Activated CD4-positive, alpha-beta T cell treated with anti-CD3 and anti-CD28 coated beads for 36 hours (primary cell): ENCODE measurements around the gene GPRC5B. TPM values are rescaled to one million over a fixed set of nuclear protein-coding genes. Genes with fewer than 3 reads are reported as not detected.

ENCODE experiments used
- ATAC-seq: fragments of 200-7000 bp; cut with Tn5 transposase; one replicate; pipeline ENCODE4 v1.10.0; 2021; ENCODE audit warnings: mild to moderate bottlenecking, moderate library complexity
- CTCF ChIA-PET: fragments of 350-600 bp; sonication (Branson Sonifier 250); formaldehyde crosslinking; loops from one replicate; lab custom pipeline; 2021; ENCODE audit warnings: antibody characterized with exemption; lab: Charles Lee
- POLR2A ChIA-PET: fragments of 350-600 bp; sonication (Branson Sonifier 250); formaldehyde crosslinking; loops from one replicate; lab custom pipeline; 2021; ENCODE audit warnings: antibody characterized with exemption, inconsistent platforms; lab: Charles Lee
- DNase-seq: peaks from one replicate; pipeline ENCODE4 v3.0.0-alpha.2; 2020
- H3K27ac Mint-ChIP-seq: one replicate; pipeline ENCODE4 v1.8.0; 2021; ENCODE audit warnings: mixed read lengths
- H3K27me3 Mint-ChIP-seq: one replicate; pipeline ENCODE4 v1.8.0; 2021; ENCODE audit warnings: mixed read lengths
- H3K36me3 Mint-ChIP-seq: one replicate; pipeline ENCODE4 v1.8.0; 2021; ENCODE audit warnings: low read depth, mixed read lengths
- H3K4me1 Mint-ChIP-seq: one replicate; pipeline ENCODE4 v1.8.0; 2021; ENCODE audit warnings: mixed read lengths
- H3K4me3 Mint-ChIP-seq: one replicate; pipeline ENCODE4 v1.8.0; 2021; ENCODE audit warnings: mild to moderate bottlenecking, moderate library complexity, mixed read lengths
- H3K9me3 Mint-ChIP-seq: one replicate; pipeline ENCODE4 v1.8.0; 2021; ENCODE audit warnings: low read depth, mixed read lengths
- intact Hi-C, 2 experiments: fragments of 100-400 bp; cut with DNase I in 1 of 2; cut with micrococcal nuclease in 1 of 2; formaldehyde crosslinking; loops; one replicate each; pipeline versions ENCODE4 v1.14.2 to v1.15.1; 2022 to 2024; cut with DNase I, micrococcal nuclease
- total RNA-seq, 2 experiments: library from RNA; stranded (reverse); gene quantifications; one replicate each; pipeline ENCODE4 v1.2.3, GENCODE V29; 2021

Gene GPRC5B, protein sequence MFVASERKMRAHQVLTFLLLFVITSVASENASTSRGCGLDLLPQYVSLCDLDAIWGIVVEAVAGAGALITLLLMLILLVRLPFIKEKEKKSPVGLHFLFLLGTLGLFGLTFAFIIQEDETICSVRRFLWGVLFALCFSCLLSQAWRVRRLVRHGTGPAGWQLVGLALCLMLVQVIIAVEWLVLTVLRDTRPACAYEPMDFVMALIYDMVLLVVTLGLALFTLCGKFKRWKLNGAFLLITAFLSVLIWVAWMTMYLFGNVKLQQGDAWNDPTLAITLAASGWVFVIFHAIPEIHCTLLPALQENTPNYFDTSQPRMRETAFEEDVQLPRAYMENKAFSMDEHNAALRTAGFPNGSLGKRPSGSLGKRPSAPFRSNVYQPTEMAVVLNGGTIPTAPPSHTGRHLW
- total RNA-seq = under 1 TPM; 0.11 to 0.30 TPM

DNA sequence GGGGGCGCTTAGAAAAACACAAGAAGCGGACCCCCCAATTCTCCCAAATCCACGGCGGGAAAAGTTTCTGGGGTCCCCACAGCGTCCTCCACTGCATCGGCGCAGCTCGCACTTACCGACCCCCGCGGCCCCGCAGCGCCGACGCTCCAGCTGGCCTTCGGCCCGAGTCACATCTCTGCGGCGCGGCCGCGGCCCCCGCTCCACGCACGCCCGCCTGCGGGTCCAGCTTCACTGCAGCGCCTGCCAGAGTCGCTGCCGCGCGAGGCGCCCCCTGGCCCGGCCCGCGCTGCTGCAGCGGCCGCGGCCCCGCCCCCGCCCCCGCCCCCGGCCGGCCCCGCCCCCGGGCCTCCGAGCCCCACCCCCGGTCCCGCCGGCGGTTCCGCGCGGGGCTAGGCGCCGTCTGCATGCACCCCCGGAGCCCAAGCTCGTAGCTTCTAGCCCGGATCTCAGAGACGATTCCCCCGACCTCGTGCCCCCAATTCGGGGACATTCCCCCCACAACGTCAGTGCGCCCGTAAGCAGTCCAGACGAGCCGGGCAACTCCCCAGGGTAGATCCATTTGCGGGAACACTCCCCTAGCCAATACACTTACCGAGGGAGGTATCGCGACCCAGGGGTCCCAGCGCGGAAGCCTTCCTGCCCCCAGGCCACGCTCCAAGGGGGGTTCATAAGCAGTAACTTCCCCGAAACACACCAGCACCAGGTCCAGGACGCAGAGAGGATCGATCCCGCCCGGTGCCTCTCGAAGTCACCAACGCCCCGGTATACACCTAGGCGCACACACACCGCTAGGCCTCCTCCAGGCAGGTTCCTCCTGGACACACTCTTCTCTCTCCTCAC, at the start of gene GPRC5B:
Gene GPRC5B, minus strand, starts transcription at position 238 of the 840 bp plus-strand sequence. CDS start 12,003 bp downstream, outside the sequence.
- ChIA-PET CTCF (interaction anchor here (0.6 to 2.1 kb wide), 8 partner anchors 22 to 1020 kb away, joined by 3 to 18 read pairs (median 4); partner anchors contain the start of gene VPS35L), POLR2A (no interaction called here)
- DNase-seq (peak; percentile 51), ATAC-seq (peak; percentile 43)
- Mint-ChIP-seq H3K27me3 (peaks cover 18% of the 10 kb centered on the region), H3K36me3 (no peaks in the 10 kb centered on the region), H3K4me3 (peak within 1 kb of the TSS; percentile 71), H3K9me3 (no peaks in the 10 kb centered on the region), H3K4me1 (peaks cover 26% of the 10 kb centered on the region), H3K27ac (no peak within 1 kb of the TSS)
- intact Hi-C loops = loop anchor here in 1 of 2 experiments (5.0 to 10.0 kb wide), 3 partner anchors 188 to 800 kb away; partner anchors contain the start of genes CCP110 and GDE1

DNA sequence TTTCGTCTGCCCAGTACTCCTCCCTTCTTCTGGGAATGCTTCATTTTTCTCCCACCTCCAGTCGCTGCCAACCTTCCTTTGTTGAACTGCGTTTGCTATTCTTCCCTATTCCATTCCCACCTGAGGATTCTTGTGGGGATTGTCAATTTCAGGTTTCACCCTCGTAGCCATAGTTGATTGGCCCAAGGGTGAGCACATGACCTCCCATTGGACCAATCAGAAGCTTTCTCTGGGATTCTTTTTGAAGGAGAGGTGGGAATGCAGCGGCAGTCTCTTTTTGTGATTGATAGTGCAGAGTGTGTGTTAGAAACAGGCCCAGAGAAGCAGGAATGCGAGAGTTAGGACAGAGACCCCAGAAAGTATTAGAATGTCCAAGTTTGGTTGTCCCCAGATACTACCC, 49.1 kb upstream of the GPRC5B start:
- POLR2A ChIA-PET = no interaction called here
- H3K27ac Mint-ChIP-seq = no peak overlapping the region
- H3K36me3 Mint-ChIP-seq = no peaks in the 10 kb centered on the region
- intact Hi-C loops = no loop called here
- H3K4me3 Mint-ChIP-seq = no peak overlapping the region
- CTCF ChIA-PET = no interaction called here
- no peaks in the 10 kb centered on the region for H3K9me3 Mint-ChIP-seq
- DNase-seq (no peak), ATAC-seq (no peak)
- H3K27me3 Mint-ChIP-seq = peaks cover 3% of the 10 kb centered on the region
- no peaks in the 10 kb centered on the region for H3K4me1 Mint-ChIP-seq

DNA sequence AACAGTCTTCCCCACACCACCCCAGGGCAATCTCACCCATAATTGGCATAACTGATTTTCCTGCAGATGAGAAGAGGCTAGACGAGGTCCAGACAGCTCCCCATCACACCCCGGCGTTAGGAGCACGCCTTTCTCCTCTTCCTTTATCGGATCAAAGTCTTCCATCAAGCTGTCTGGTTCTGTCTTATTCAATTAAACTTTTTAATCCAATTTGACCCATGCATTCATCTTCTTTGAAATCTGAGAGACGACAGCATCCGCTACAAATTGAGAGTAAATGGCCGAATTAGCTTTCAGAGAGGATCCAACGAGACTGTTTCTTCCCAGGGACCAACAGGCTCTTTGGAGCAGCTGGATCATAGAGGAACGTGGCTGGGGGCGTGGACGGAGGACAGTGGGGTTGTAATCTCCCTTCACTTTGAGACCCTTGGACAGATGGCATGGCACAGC, 44.4 kb upstream of the GPRC5B start:
- ATAC-seq (no peak), DNase-seq (no peak)
- ChIA-PET CTCF (interaction anchor here (1.0 kb wide), 1 partner anchor 55 kb away, joined by 3 read pairs; no protein-coding TSS in a partner anchor), POLR2A (no interaction called here)
- Mint-ChIP-seq H3K4me1 (no peaks in the 10 kb centered on the region), H3K9me3 (no peaks in the 10 kb centered on the region), H3K4me3 (no peak overlapping the region), H3K27me3 (peaks cover 6% of the 10 kb centered on the region), H3K27ac (no peak overlapping the region), H3K36me3 (no peaks in the 10 kb centered on the region)
- intact Hi-C loops = no loop called here

DNA sequence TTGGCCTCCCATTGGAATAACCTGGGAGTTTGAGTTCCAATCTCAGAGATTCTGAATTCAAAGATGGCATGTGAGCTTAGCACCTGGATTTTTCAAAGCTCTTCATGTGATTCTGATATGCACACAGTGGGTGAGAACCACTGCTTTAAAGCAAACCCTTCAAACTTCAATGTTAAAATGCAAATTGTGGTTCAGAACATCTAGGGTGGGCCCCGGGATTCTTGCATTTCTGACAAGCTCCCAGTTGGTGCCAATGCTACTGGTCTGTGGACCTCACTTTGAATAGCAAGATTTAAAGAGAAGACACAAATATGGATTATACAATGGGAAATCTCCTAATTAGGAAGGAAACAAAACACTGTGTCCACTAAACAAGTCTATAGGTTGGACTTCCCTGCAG, 43.8 kb upstream of the GPRC5B start:
- ATAC-seq (no peak), DNase-seq (no peak)
- H3K4me1 Mint-ChIP-seq = no peaks in the 10 kb centered on the region
- H3K9me3 Mint-ChIP-seq = no peaks in the 10 kb centered on the region
- no peak overlapping the region for H3K4me3 Mint-ChIP-seq
- no peak overlapping the region for H3K27ac Mint-ChIP-seq
- intact Hi-C loops = no loop called here
- ChIA-PET CTCF (no interaction called here), POLR2A (no interaction called here)
- peaks cover 6% of the 10 kb centered on the region for H3K27me3 Mint-ChIP-seq
- no peaks in the 10 kb centered on the region for H3K36me3 Mint-ChIP-seq

DNA sequence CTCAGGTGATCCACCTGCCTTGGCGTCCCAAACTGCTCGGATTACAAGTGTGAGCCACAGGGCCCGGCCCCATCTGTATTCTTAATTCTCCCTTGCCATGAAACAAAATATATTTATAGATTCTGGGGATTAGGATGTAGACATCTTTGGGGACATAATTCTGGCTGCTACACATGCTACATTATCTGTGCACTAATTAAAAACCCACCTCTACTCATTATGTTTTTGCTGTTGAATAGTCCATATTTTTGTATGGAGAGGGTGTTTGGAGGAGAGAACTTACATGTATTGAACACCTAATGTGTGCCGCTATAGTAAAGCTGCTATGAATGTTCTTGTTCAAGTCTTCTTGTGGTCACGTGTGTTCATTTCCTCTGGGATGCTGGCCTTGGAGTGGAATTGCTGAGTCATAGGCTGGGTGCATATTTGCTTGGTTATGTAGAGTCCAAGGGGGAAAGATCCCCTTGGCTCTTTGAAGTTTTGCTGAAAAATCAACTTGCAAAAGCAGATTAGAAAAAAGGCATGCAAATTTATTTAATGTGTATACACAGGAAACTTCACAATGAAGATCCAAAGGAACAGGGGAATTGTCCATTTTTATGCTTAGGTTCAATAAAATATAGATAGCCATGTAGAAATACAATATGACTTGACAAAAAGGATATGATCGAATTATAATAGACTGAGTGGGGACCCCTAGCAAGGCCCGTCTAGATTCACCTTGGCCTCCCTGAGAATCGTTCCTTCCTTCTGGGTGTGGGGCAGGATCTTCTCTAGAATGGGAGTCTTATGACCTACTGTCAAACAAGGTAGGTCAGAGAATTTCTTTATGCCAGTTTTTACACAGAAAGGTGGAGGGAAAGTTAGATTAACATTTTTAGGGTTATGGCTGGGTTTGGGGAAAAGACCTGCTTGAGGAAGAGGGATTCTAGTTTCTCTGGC, 42.1 kb upstream of the GPRC5B start:
- Mint-ChIP-seq H3K36me3 (no peaks in the 10 kb centered on the region), H3K27me3 (peaks cover 6% of the 10 kb centered on the region), H3K9me3 (no peaks in the 10 kb centered on the region), H3K27ac (no peak overlapping the region), H3K4me3 (no peak overlapping the region), H3K4me1 (no peaks in the 10 kb centered on the region)
- POLR2A ChIA-PET = no interaction called here
- CTCF ChIA-PET = interaction anchor here (1.0 kb wide), 1 partner anchor 26 kb away, joined by 3 read pairs; no protein-coding TSS in a partner anchor
- DNase-seq = no peak
- ATAC-seq = no peak
- intact Hi-C loops = no loop called here

DNA sequence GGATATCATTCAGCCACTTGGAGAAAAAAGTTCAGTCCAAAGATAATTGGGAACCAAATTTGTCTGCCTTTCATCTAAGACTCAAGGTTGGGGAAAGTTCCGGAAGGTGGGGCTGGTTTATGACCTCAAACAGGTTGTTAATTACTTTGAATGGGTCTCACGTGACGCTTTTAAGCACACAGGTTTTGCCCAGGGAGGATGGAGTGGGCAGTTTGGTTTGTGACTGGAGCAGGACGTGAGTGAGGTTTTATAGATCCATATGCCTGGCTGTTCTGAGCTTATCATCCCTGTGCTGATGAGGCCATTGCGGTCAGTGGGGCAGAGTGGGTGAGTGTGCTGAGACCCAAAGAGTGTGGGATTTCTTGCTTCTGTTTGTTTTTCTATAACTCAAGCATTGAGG, 38.7 kb upstream of the GPRC5B start:
- Mint-ChIP-seq H3K27me3 (peaks cover 4% of the 10 kb centered on the region), H3K9me3 (no peaks in the 10 kb centered on the region)

DNA sequence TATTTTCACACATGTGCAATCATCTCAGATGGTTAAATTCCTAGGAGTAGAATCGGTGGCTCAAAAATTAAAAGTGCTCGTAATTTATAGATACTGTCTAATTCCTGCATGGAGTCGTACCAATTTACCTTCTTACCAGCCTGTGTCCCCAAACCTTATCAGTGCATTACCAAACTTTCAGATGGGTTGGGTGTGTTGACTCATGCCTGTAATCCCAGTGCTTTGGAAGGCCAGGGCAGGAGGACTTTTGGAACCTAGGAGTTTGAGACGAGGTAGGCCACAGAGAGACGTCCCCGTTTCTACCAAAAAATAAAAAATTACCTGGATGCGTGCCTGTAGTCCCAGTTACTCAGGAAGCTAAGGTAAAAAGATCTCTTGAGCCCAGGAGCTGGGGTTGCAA, 34.5 kb upstream of the GPRC5B start:
- POLR2A ChIA-PET = no interaction called here
- ATAC-seq (no peak), DNase-seq (no peak)
- Mint-ChIP-seq H3K27me3 (no peaks in the 10 kb centered on the region), H3K36me3 (no peaks in the 10 kb centered on the region), H3K27ac (no peak overlapping the region), H3K4me1 (no peaks in the 10 kb centered on the region), H3K9me3 (no peaks in the 10 kb centered on the region), H3K4me3 (no peak overlapping the region)
- CTCF ChIA-PET = interaction anchor here (0.6 to 0.7 kb wide), 2 partner anchors 33 to 383 kb away, joined by 3 to 4 read pairs; no protein-coding TSS in a partner anchor
- intact Hi-C loops = no loop called here

More for the DNA sequence above, 38.7 kb upstream of the GPRC5B start:
- Mint-ChIP-seq H3K27ac (no peak overlapping the region), H3K36me3 (no peaks in the 10 kb centered on the region), H3K4me3 (no peak overlapping the region), H3K4me1 (no peaks in the 10 kb centered on the region)
- ChIA-PET CTCF (no interaction called here), POLR2A (no interaction called here)
- no peak for DNase-seq
- ATAC-seq = no peak
- intact Hi-C loops = no loop called here

DNA sequence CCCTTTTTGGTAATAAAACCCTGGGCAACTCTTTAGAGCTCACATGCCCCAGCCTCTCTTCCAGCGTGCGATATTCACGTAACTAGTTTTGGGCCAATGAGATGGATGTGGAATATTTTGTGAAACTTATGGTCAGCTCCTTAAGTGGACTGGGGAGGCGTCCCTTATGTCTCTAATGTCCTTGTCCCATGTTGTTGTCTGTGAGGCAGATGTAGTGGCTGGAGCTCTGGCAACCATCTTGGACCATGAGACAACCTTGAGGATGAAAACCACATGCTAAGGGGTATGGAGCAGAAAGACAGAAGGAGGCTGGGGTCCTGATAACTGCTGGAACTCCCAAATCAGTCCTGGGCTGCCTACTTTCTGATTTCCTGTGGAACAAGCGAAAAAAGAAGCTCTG, 31.4 kb upstream of the GPRC5B start:
- no peak overlapping the region for H3K27ac Mint-ChIP-seq
- no peaks in the 10 kb centered on the region for H3K4me1 Mint-ChIP-seq
- H3K27me3 Mint-ChIP-seq = peaks cover 2% of the 10 kb centered on the region
- no peaks in the 10 kb centered on the region for H3K9me3 Mint-ChIP-seq
- H3K4me3 Mint-ChIP-seq = no peak overlapping the region
- intact Hi-C loops = no loop called here
- H3K36me3 Mint-ChIP-seq = no peaks in the 10 kb centered on the region
- DNase-seq (no peak), ATAC-seq (no peak)
- ChIA-PET POLR2A (no interaction called here), CTCF (interaction anchor here (0.7 to 2.4 kb wide), 2 partner anchors 9 to 753 kb away, joined by 3 to 9 read pairs; no protein-coding TSS in a partner anchor)

DNA sequence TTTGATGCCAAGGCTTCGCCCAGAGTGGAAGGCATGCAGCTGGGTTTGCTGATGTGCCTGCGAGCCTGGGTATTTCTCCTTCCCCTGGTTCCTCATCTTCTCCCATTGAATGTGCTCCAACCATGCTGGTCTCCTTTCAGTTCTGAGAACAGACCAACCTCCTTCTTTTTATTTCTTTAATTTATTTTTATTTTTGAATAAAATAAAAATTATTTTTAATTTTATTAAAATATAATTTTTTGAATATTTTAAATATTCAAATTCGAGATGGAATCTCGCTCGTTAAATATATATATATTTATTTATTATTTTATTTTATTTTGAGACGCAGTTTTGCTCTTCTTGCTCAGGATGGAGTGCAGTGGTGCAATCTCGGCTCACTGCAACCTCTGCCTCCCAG, 30.2 kb upstream of the GPRC5B start:
- POLR2A ChIA-PET = no interaction called here

DNA sequence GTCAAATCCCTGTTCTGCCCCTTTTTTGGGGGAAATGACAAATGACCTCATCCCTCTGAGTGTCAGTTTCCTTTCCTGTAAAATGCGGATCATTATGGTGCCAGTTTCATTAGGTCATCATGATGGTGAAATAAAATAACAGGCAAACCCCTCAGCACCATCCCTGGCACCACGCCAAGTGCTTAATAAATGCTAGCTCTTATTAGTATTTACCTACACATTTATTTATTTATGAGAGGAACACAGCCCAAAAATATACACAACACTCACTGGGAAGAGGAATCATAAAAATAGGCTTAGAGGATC, 28.6 kb upstream of the GPRC5B start:
- intact Hi-C loops = no loop called here
- DNase-seq (no peak), ATAC-seq (no peak)
- H3K27me3 Mint-ChIP-seq = peaks cover 3% of the 10 kb centered on the region
- H3K9me3 Mint-ChIP-seq = no peaks in the 10 kb centered on the region
- ChIA-PET POLR2A (no interaction called here), CTCF (interaction anchor here (1.3 to 2.6 kb wide), 2 partner anchors 387 to 471 kb away, joined by 6 to 11 read pairs; no protein-coding TSS in a partner anchor)
- no peaks in the 10 kb centered on the region for H3K4me1 Mint-ChIP-seq
- no peak overlapping the region for H3K27ac Mint-ChIP-seq
- no peaks in the 10 kb centered on the region for H3K36me3 Mint-ChIP-seq
- no peak overlapping the region for H3K4me3 Mint-ChIP-seq

More for the DNA sequence above, 30.2 kb upstream of the GPRC5B start:
- CTCF ChIA-PET = interaction anchor here (0.6 to 2.4 kb wide), 2 partner anchors 7 to 21 kb away, joined by 3 to 9 read pairs; no protein-coding TSS in a partner anchor
- DNase-seq (no peak), ATAC-seq (no peak)
- intact Hi-C loops = no loop called here
- no peaks in the 10 kb centered on the region for H3K9me3 Mint-ChIP-seq
- no peaks in the 10 kb centered on the region for H3K36me3 Mint-ChIP-seq
- H3K4me1 Mint-ChIP-seq = no peaks in the 10 kb centered on the region
- H3K27me3 Mint-ChIP-seq = peaks cover 3% of the 10 kb centered on the region
- no peak overlapping the region for H3K4me3 Mint-ChIP-seq
- H3K27ac Mint-ChIP-seq = no peak overlapping the region
